OCI-LY3 (cell line): ENCODE results near the gene CORT.

ENCODE experiments used
- EZH2phosphoT487 ChIP-seq: fragments of 200-600 bp; shearing (Covaris generic); IDR thresholded peaks from 2 replicates; pipeline ENCODE4 v1.6.1; 2018; ENCODE audit warnings: antibody characterized with exemption, mixed run types, low read depth
- TF ChIP-seq, protein P1 (sequence below): fragments of 200-600, 300-600 bp; sonication (generic); IDR thresholded peaks from 2 replicates; pipeline ENCODE4 v1.5.1; 2014; ENCODE audit warnings: antibody characterized with exemption, low read length, low read depth

DNA sequence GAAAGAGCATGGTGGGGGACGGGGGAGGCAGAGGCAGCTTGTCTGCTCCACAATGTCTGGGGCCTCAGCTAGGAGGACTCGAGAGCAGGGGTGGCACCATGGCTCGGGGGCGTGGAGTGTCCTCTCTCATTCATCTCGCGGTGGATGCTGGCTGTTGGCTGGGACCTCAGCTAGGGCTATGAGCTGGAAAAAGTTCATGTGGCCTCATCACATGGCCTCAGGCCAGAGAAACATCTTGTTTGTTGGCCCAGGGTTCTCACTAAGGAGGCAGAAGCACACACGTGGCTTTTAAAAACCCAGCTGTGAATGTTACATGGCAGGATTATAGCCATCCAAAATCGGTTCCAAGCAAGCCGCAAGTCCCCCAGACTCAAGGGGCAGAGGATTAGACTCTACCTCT, 25.8 kb upstream of the CORT start:
- TF ChIP-seq, protein P1, sequence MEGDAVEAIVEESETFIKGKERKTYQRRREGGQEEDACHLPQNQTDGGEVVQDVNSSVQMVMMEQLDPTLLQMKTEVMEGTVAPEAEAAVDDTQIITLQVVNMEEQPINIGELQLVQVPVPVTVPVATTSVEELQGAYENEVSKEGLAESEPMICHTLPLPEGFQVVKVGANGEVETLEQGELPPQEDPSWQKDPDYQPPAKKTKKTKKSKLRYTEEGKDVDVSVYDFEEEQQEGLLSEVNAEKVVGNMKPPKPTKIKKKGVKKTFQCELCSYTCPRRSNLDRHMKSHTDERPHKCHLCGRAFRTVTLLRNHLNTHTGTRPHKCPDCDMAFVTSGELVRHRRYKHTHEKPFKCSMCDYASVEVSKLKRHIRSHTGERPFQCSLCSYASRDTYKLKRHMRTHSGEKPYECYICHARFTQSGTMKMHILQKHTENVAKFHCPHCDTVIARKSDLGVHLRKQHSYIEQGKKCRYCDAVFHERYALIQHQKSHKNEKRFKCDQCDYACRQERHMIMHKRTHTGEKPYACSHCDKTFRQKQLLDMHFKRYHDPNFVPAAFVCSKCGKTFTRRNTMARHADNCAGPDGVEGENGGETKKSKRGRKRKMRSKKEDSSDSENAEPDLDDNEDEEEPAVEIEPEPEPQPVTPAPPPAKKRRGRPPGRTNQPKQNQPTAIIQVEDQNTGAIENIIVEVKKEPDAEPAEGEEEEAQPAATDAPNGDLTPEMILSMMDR, result no peak
- no peak for TF ChIP-seq EZH2phosphoT487
